HepG2 (cell line): Measurements from ENCODE around the gene PNLDC1. TPM values are rescaled to one million over a fixed set of nuclear protein-coding genes. Genes with fewer than 3 reads are reported as not detected.

Experiments used
- ATAC-seq: fragments of 200-7000 bp; cut with Tn5 transposase; 3 replicates; pipeline ENCODE4 v1.9.1; 2020; ENCODE audit warnings: mild to moderate bottlenecking, moderate library complexity
- BruUV-seq: library from RNA; stranded (reverse); fragments of 400-500 nt; replicated peaks from 2 replicates; lab custom pipeline; 2021; lab: Mats Ljungman, UMichigan
- CTCF ChIA-PET: fragments of 300-600 bp; formaldehyde crosslinking; extraction: SDS; loops from one replicate; lab custom pipeline; 2021; ENCODE audit warnings: low total read pairs, inconsistent platforms, low intra/inter-chr PET ratio; lab: Yijun Ruan, JAX
- POLR2A ChIA-PET: fragments of 350-600 bp; sonication (Branson Sonifier 250); formaldehyde crosslinking; loops from one replicate; lab custom pipeline; 2020; ENCODE audit warnings: antibody characterized with exemption, inconsistent platforms; lab: Yijun Ruan, JAX
- DNase-seq: peaks from one replicate; pipeline ENCODE4 v3.0.0-alpha.2; 2015; ENCODE audit warnings: low spot score
- FAIRE-seq: peaks from 3 replicates; lab custom pipeline; 2011; peaks lifted over from hg19 to GRCh38; lab: Jason Lieb, UNC
- H2AFZ ChIP-seq: one replicate; pipeline ENCODE4 v1.6.1; 2011; ENCODE audit warnings: low read length, inconsistent platforms
- H3K27ac ChIP-seq: fragments of 300-600 bp; 3 replicates; pipeline ENCODE4 v1.8.0; 2011; ENCODE audit warnings: mixed run types, mild to moderate bottlenecking, mixed read lengths, low read length, inconsistent platforms; ENCODE audit not compliant: insufficient read depth; ENCODE audit errors: extremely low read length
- H3K27me3 ChIP-seq, 2 experiments: fragments of 200-600 bp in 1 of 2; 2 replicates in 1 of 2; 3 replicates in 1 of 2; pipeline versions ENCODE4 v1.6.0 to v1.8.0; 2011; ENCODE audit warnings: low read length in 2 of 2, mild to moderate bottlenecking in 2 of 2, moderate library complexity in 2 of 2, inconsistent platforms in 1 of 2; ENCODE audit not compliant: insufficient read depth in 2 of 2, control insufficient read depth in 1 of 2
- H3K36me3 ChIP-seq, 2 experiments: fragments of 200-600 bp in 1 of 2; replicated peaks in 1 of 2; 2 replicates in 1 of 2; 3 replicates in 1 of 2; pipeline versions ENCODE4 v1.5.1 to v1.8.0; 2011; ENCODE audit warnings: low read length in 2 of 2, inconsistent platforms in 1 of 2; ENCODE audit not compliant: insufficient read depth in 2 of 2, control insufficient read depth in 1 of 2
- H3K4me1 ChIP-seq: 2 replicates; pipeline ENCODE4 v1.5.1; 2012; ENCODE audit warnings: low read length, inconsistent platforms; ENCODE audit not compliant: insufficient read depth
- H3K4me2 ChIP-seq: 2 replicates; pipeline ENCODE4 v1.6.0; 2011; ENCODE audit warnings: low read depth, low read length, inconsistent platforms
- H3K4me3 ChIP-seq, 3 experiments: fragments of 200-600 bp in 1 of 3; sonication (generic), shearing (Covaris generic) in 1 of 3; replicated peaks in 1 of 3; 2 replicates each; pipeline ENCODE4 v1.5.1; 2011 to 2016; ENCODE audit warnings: low read length in 3 of 3, inconsistent platforms in 2 of 3, low read depth in 2 of 3, mild to moderate bottlenecking in 2 of 3, control low read depth in 1 of 3, mixed read lengths in 1 of 3; ENCODE audit not compliant: insufficient read depth in 1 of 3
- H3K79me2 ChIP-seq: one replicate; pipeline ENCODE4 v1.6.1; 2011; ENCODE audit warnings: low read length, inconsistent platforms; ENCODE audit not compliant: insufficient read depth
- H3K9ac ChIP-seq: 2 replicates; pipeline ENCODE4 v1.6.0; 2011; ENCODE audit warnings: mild to moderate bottlenecking, low read depth, low read length, inconsistent platforms; ENCODE audit not compliant: insufficient read depth
- H3K9me3 ChIP-seq: 2 replicates; pipeline ENCODE4 v1.5.1; 2012; ENCODE audit warnings: mild to moderate bottlenecking, low read length
- H4K20me1 ChIP-seq: 2 replicates; pipeline ENCODE4 v1.6.0; 2011; ENCODE audit warnings: inconsistent platforms, mild to moderate bottlenecking, low read length, moderate library complexity; ENCODE audit not compliant: insufficient read depth
- CCDC6 ChIP-seq: sonication (generic); formaldehyde crosslinking; IDR thresholded peaks from 2 replicates; pipeline ENCODE4 v1.8.1; 2022; ENCODE audit warnings: mild to moderate bottlenecking, missing genetic modification reagents, moderate library complexity
- CTCF ChIP-seq: sonication (generic); formaldehyde crosslinking; IDR thresholded peaks from 2 replicates; pipeline ENCODE4 v1.5.0; 2020; ENCODE audit warnings: mild to moderate bottlenecking, missing genetic modification reagents, moderate library complexity
- FOXM1 ChIP-seq: sonication (generic); formaldehyde crosslinking; IDR thresholded peaks from 2 replicates; pipeline ENCODE4 v1.5.0; 2020; ENCODE audit warnings: missing genetic modification reagents
- JUND ChIP-seq: sonication (generic); formaldehyde crosslinking; IDR thresholded peaks from 2 replicates; pipeline ENCODE4 v1.8.0; 2022; ENCODE audit warnings: mild to moderate bottlenecking, missing genetic modification reagents
- KDM3A ChIP-seq: IDR thresholded peaks from 2 replicates; pipeline ENCODE4 v1.6.1; 2018; ENCODE audit warnings: low read depth, missing compliant biosample characterization
- MAFF ChIP-seq: IDR thresholded peaks from 2 replicates; pipeline ENCODE4 v1.6.1; 2011; ENCODE audit warnings: low read depth, low read length, improper control_type of control experiment
- MAFK ChIP-seq, 2 experiments: IDR thresholded peaks in 1 of 2; conservative IDR thresholded peaks in 1 of 2; 2 replicates each; pipeline ENCODE4 v1.6.1; 2011; ENCODE audit warnings: improper control_type of control experiment in 2 of 2, low read length in 2 of 2
- PHF20 ChIP-seq: sonication (generic); formaldehyde crosslinking; IDR thresholded peaks from 2 replicates; pipeline ENCODE4 v1.5.0; 2020; ENCODE audit warnings: mild to moderate bottlenecking, missing genetic modification reagents
- RFXANK ChIP-seq: IDR thresholded peaks from 2 replicates; pipeline ENCODE4 v1.6.1; 2016
- SAP130 ChIP-seq: IDR thresholded peaks from 2 replicates; pipeline ENCODE4 v1.6.1; 2016; ENCODE audit warnings: low read depth
- STAG1 ChIP-seq: sonication (generic); formaldehyde crosslinking; IDR thresholded peaks from 2 replicates; pipeline ENCODE4 v1.4.0; 2020; ENCODE audit warnings: missing genetic modification reagents
- ZBTB21 ChIP-seq: sonication (generic); formaldehyde crosslinking; IDR thresholded peaks from 2 replicates; pipeline ENCODE4 v1.4.0; 2020; ENCODE audit warnings: missing genetic modification reagents
- ZNF343 ChIP-seq: sonication (generic); formaldehyde crosslinking; IDR thresholded peaks from 2 replicates; pipeline ENCODE4 v1.4.0; 2020; ENCODE audit warnings: mild to moderate bottlenecking, missing genetic modification reagents
- ZNF598 ChIP-seq: sonication (generic); formaldehyde crosslinking; IDR thresholded peaks from 2 replicates; pipeline ENCODE4 v1.5.1; 2020; ENCODE audit warnings: mild to moderate bottlenecking, missing genetic modification reagents, borderline replicate concordance
- ZNF704 ChIP-seq: sonication (generic); formaldehyde crosslinking; IDR thresholded peaks from 2 replicates; pipeline ENCODE4 v1.8.1; 2023; ENCODE audit warnings: mild to moderate bottlenecking, inconsistent platforms, moderate library complexity, missing genetic modification reagents, borderline replicate concordance
- ZNF790 ChIP-seq: sonication (generic); formaldehyde crosslinking; IDR thresholded peaks from 2 replicates; pipeline ENCODE4 v1.8.0; 2022; ENCODE audit warnings: missing genetic modification reagents, mild to moderate bottlenecking, borderline replicate concordance
- WGBS: methylation state at CpG from one replicate; pipeline ENCODE4 v1.1.6; 2017; ENCODE audit warnings: low lambda C conversion rate; 5-methylcytosine and 5-hydroxymethylcytosine counted together
- in situ Hi-C: cut with HindIII; loops from 2 replicates; pipeline ENCODE4 v1.10.0; 2017; ENCODE audit warnings: low pct_unique_long_range_greater_than_20kb; ENCODE audit not compliant: extremely low pct_ligation_motif_present
- intact Hi-C: fragments of 100-400 bp; cut with micrococcal nuclease; formaldehyde crosslinking; loops from one replicate; pipeline ENCODE4 v1.10.0; 2022; ENCODE audit not compliant: unreplicated experiment
- polyA plus RNA-seq, 8 experiments: library from polyadenylated mRNA; depleted of rRNA in 3 of 8; stranded (reverse) in 7 of 8; unstranded in 1 of 8; fragments of >200 nt; fragmentation: Illumina TruSeq in 4 of 8; extraction: Trizol in 4 of 8; gene quantifications; 2 replicates each; pipeline versions ENCODE4 v1.2.1 to v1.2.3, GENCODE V29; 2011 to 2016; ENCODE audit warnings: low read depth in 4 of 8, missing spikeins in 1 of 8, mixed read lengths in 1 of 8; ENCODE audit not compliant: insufficient read depth in 1 of 8
- total RNA-seq, 5 experiments: library from RNA; depleted of rRNA; stranded (reverse); fragments of >200 nt; fragmentation: Illumina TruSeq; extraction: Trizol; gene quantifications; 2 replicates each; pipeline ENCODE4 v1.2.3, GENCODE V29; 2016; ENCODE audit warnings: low read depth in 1 of 5
- TF ChIP-seq, protein P1 (sequence below): sonication (generic); formaldehyde crosslinking; IDR thresholded peaks from 2 replicates; pipeline ENCODE4 v1.4.0; 2020; ENCODE audit warnings: missing genetic modification reagents, borderline replicate concordance
- TF ChIP-seq, protein P2 (sequence below): sonication (generic); formaldehyde crosslinking; IDR thresholded peaks from 2 replicates; pipeline ENCODE4 v1.5.0; 2020; ENCODE audit warnings: mild to moderate bottlenecking, low read depth, missing genetic modification reagents, borderline replicate concordance

PNLDC1 gene
- total and polyA plus RNA-seq, 2 of the 13 experiments (the other 11 are each of a cell fraction or from before 2014, with no cell fraction given), result not detected

GRCh38 chr6:159852877-159853276, 52.8 kb downstream of the PNLDC1 start:
- no peak for FAIRE-seq
- POLR2A ChIA-PET, result interaction anchor here (1.1 kb wide), 1 partner anchor 63 kb away, joined by 3 read pairs; no protein-coding TSS in a partner anchor
- peak overlapping the region; percentile 21 for H2AFZ ChIP-seq
- no peak overlapping the region for H3K9ac ChIP-seq
- CTCF ChIA-PET, result no interaction called here
- BruUV-seq, result no TSS peak
- no peaks in the 10 kb centered on the region for H3K27me3 ChIP-seq
- 6% methylated on average over 6 of the region's 6 CpGs for WGBS
- peaks cover 5% of the 10 kb centered on the region; the same call in 1 of the 2 replicates for H3K9me3 ChIP-seq
- no peak overlapping the region for H3K4me3 ChIP-seq
- H4K20me1 ChIP-seq, result no peaks in the 10 kb centered on the region
- no peak overlapping the region for H3K27ac ChIP-seq
- peak overlapping the region; percentile 16; the same call in 1 of the 2 replicates for H3K4me2 ChIP-seq
- no peaks in the 10 kb centered on the region for H3K79me2 ChIP-seq
- H3K4me1 ChIP-seq, result 0 out of 2 replicates have a peak, but pooled peaks cover 4% of the 10 kb centered on the region
- intact Hi-C loops, result loop anchor here (2.0 kb wide), 1 partner anchor 160 kb away; the partner anchor contains the start of gene SOD2
- in situ Hi-C loops, result no loop called here
- no peak for DNase-seq
- H3K36me3 ChIP-seq, result no peaks in the 10 kb centered on the region
- peak; percentile 52; the same call in 2 of the 3 replicates for ATAC-seq
- TF ChIP-seq MAFF (peak; percentile 52), KDM3A (no peak), SAP130 (CRISPR knock-in tag) (0 out of 2 replicates have a peak, but pooled peaks have one; percentile 12), MAFK (conservative IDR thresholded peaks at IDR 0.05 in 1 of 2, IDR thresholded peaks at IDR 0.05 in 1 of 2; ENCODE audit: low read length in 2 of 2) (peak; percentile 74 to 77), ZBTB21 (CRISPR knock-in tag) (no peak), ZNF343 (no peak), ZNF704 (CRISPR knock-in tag) (no peak), PHF20 (CRISPR knock-in tag) (no peak), RFXANK (CRISPR knock-in tag) (no peak), CCDC6 (CRISPR knock-in tag) (no peak), FOXM1 (no peak), ZNF790 (CRISPR knock-in tag) (no peak), CTCF (CRISPR knock-in tag) (peak; percentile 45), STAG1 (CRISPR knock-in tag) (peak; percentile 54), ZNF598 (no peak), JUND (CRISPR knock-in tag) (no peak)
- TF ChIP-seq, protein P1, sequence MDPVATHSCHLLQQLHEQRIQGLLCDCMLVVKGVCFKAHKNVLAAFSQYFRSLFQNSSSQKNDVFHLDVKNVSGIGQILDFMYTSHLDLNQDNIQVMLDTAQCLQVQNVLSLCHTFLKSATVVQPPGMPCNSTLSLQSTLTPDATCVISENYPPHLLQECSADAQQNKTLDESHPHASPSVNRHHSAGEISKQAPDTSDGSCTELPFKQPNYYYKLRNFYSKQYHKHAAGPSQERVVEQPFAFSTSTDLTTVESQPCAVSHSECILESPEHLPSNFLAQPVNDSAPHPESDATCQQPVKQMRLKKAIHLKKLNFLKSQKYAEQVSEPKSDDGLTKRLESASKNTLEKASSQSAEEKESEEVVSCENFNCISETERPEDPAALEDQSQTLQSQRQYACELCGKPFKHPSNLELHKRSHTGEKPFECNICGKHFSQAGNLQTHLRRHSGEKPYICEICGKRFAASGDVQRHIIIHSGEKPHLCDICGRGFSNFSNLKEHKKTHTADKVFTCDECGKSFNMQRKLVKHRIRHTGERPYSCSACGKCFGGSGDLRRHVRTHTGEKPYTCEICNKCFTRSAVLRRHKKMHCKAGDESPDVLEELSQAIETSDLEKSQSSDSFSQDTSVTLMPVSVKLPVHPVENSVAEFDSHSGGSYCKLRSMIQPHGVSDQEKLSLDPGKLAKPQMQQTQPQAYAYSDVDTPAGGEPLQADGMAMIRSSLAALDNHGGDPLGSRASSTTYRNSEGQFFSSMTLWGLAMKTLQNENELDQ (CRISPR knock-in tag), result no peak
- TF ChIP-seq, protein P2, sequence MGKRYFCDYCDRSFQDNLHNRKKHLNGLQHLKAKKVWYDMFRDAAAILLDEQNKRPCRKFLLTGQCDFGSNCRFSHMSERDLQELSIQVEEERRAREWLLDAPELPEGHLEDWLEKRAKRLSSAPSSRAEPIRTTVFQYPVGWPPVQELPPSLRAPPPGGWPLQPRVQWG (CRISPR knock-in tag), result no peak
